Measurements from ENCODE around the gene CCDC85C.

CCDC85C gene

DNA sequence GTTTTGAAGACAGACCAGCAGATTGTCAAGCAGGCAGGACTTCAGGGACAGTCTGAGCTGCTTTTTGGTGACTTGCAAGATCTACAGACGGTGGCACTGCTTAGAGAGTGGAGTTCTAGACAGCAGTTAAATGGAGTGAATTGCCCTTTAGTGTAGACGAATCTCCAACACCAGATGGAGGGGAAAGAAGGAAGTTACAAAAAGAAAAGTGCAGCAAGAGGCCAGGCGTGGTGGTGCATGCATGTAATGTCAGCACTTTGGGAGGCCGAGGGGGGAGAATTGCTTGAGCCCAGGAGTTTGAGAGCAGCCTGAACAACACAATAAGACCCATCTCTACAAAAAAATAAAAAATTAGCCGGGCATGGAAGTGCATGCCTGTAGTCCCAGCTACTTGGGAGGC, 32.5 kb upstream of the CCDC85C start:
- no peaks in the 10 kb centered on the region for H3K4me1 Mint-ChIP-seq (ENCODE audit: low read depth)
- no peaks in the 10 kb centered on the region for H3K36me3 Mint-ChIP-seq (ENCODE audit: low read depth)
- H3K27ac Mint-ChIP-seq = no peak overlapping the region
- no peaks in the 10 kb centered on the region for H3K27me3 Mint-ChIP-seq
- no peak overlapping the region for H3K4me3 Mint-ChIP-seq
- no peaks in the 10 kb centered on the region for H3K9me3 Mint-ChIP-seq
- no peak for DNase-seq

DNA sequence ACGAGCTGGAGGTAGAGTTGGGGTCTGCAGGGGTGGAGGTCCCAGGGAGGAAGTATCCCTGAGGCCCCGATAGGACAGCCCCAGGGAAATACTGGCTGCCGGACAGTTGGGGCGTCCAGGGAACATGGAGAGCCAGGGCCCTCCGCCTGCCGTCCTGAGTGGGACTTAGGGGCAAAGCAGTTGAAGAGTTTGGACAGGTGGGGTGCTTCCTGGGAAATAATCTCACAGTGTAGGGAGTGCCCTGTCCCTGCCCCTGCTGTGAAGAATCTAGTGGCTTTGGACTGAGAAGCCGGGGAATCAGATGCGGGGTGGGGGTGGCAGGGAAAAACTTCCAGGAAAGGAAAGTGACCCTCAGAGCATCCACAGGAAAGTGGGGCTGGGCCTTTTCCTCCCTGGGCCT, 31.1 kb upstream of the CCDC85C start:
- no peak overlapping the region for H3K27ac Mint-ChIP-seq
- H3K4me3 Mint-ChIP-seq = no peak overlapping the region
- H3K9me3 Mint-ChIP-seq = no peaks in the 10 kb centered on the region
- no peaks in the 10 kb centered on the region for H3K36me3 Mint-ChIP-seq (ENCODE audit: low read depth)
- no peaks in the 10 kb centered on the region for H3K4me1 Mint-ChIP-seq (ENCODE audit: low read depth)
- H3K27me3 Mint-ChIP-seq = no peaks in the 10 kb centered on the region
- DNase-seq = no peak

DNA sequence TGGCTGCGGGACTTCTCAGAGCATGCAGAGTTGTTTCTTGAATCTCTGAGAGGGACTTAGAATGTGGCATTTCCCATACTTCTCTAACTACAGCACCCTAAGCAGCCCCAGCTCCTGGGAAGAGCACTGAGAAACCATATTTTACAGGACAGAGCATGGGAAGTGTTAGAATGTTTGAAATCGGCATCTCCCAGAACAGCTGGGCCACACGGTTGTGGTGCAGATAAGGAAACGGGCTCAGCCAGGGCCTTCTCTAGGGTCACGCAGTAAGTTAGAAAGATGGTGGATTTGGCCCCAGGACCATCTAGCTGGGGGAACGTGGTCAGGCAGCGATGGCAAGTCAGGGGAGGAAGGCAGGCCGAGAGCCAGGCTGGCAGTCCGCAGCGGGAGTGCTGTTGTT, 30.4 kb upstream of the CCDC85C start:
- H3K27me3 Mint-ChIP-seq = no peaks in the 10 kb centered on the region
- DNase-seq = no peak
- no peak overlapping the region for H3K4me3 Mint-ChIP-seq
- no peaks in the 10 kb centered on the region for H3K36me3 Mint-ChIP-seq (ENCODE audit: low read depth)
- no peaks in the 10 kb centered on the region for H3K4me1 Mint-ChIP-seq (ENCODE audit: low read depth)
- no peaks in the 10 kb centered on the region for H3K9me3 Mint-ChIP-seq
- no peak overlapping the region for H3K27ac Mint-ChIP-seq

DNA sequence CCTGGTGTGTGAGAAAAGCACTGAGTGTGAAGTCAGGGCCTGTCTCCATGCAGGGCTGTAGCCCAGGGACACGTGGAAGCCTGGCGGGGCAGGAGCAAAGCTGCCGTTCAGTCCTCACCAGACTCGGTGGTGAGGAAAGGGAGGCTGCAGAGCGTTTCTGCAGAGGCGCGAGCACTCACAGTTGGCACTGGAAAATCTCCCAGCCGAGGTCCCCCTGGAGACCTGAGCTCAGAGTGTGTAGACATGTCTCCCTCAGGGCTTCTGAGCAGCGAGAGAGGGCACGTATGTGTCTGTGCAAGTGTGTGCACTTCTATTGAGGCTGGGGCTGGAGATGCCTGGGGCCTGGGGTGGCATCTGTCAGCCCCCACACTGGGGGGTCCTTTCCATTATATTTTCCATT, 29.9 kb upstream of the CCDC85C start:
- Mint-ChIP-seq H3K36me3 (ENCODE audit: low read depth) (no peaks in the 10 kb centered on the region), H3K27ac (no peak overlapping the region), H3K4me3 (no peak overlapping the region), H3K27me3 (peaks cover 2% of the 10 kb centered on the region), H3K9me3 (no peaks in the 10 kb centered on the region), H3K4me1 (ENCODE audit: low read depth) (peaks cover 2% of the 10 kb centered on the region)
- DNase-seq = no peak

DNA sequence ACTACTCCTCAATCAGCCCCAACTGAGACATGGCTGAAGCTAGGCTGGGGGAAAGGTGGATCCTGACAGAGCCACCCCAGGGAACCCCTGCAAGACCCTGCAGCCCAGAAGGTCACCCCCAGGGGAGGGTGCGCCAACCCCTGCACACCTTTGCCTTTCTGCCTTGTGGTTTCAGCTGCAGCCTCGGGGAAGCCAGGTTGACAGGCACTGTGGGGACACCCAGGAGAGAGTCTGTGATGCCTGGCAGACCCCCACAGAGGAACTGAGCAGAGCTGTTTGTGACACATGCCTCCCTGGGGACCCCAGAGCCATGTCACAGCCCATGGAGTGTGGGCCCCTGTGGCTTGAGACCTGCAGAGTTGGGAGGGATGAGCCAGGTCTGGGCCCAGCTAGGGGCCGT, 29.1 kb upstream of the CCDC85C start:
- no peaks in the 10 kb centered on the region for H3K36me3 Mint-ChIP-seq (ENCODE audit: low read depth)
- H3K27me3 Mint-ChIP-seq = peaks cover 5% of the 10 kb centered on the region
- H3K4me1 Mint-ChIP-seq (ENCODE audit: low read depth) = peaks cover 5% of the 10 kb centered on the region
- DNase-seq = no peak
- no peaks in the 10 kb centered on the region for H3K9me3 Mint-ChIP-seq
- H3K27ac Mint-ChIP-seq = no peak overlapping the region
- H3K4me3 Mint-ChIP-seq = no peak overlapping the region

DNA sequence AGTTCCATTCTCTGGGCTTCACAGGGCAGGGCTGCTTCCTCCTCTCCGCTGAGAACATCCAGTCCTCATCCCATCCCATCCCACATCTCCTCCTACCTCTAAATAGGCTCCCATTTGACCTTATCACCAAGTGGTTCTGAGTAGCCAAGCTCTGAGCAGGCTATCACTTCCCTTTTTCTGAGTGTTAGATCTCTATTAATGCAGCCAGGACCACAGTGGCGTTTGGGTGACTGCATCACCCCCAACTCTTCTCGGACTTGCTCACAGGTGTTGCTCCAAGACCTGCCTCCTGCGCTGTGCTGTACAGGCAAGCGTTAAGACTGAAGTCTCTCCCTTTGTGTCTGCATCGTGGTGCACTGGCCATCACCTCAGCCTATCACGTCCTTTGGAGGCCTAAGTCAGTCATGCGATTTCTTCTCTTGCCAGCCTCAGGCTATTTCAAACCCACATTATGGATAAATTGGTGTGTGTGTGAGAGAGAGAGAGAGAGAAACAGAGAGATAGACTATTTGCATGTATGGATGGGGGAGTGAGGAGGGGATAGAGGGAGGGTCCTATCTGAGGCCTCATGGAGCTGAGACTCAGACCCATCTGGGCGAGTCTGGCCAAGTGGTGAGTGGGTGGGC, 28.5 kb upstream of the CCDC85C start:
- Mint-ChIP-seq H3K27ac (no peak overlapping the region), H3K36me3 (ENCODE audit: low read depth) (no peaks in the 10 kb centered on the region), H3K4me1 (ENCODE audit: low read depth) (peaks cover 7% of the 10 kb centered on the region), H3K9me3 (no peaks in the 10 kb centered on the region), H3K4me3 (no peak overlapping the region), H3K27me3 (peaks cover 9% of the 10 kb centered on the region)
- no peak for DNase-seq

DNA sequence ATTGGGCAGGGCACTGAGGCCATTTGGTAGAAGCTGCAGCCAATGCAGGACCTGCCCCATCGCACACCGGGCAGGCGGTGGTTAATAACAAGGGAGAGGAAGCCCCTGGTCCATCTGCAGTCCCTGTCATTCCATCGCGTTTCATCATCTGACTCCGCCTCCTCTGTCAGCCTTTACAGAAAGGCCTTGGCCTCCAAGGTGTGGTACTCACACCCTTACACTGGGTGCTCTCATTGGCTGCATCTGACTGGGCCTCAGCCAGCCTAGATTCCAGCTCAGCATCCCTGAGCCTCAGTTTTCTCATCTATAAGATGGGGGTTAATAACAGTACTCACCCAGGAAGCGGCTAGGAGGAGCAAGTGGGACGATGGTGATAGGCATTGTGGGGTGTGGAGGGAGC, 26.2 kb upstream of the CCDC85C start:
- Mint-ChIP-seq H3K36me3 (ENCODE audit: low read depth) (no peaks in the 10 kb centered on the region), H3K4me3 (no peak overlapping the region), H3K9me3 (no peaks in the 10 kb centered on the region), H3K4me1 (ENCODE audit: low read depth) (peaks cover 7% of the 10 kb centered on the region), H3K27me3 (peaks cover 17% of the 10 kb centered on the region), H3K27ac (no peak overlapping the region)
- no peak for DNase-seq

DNA sequence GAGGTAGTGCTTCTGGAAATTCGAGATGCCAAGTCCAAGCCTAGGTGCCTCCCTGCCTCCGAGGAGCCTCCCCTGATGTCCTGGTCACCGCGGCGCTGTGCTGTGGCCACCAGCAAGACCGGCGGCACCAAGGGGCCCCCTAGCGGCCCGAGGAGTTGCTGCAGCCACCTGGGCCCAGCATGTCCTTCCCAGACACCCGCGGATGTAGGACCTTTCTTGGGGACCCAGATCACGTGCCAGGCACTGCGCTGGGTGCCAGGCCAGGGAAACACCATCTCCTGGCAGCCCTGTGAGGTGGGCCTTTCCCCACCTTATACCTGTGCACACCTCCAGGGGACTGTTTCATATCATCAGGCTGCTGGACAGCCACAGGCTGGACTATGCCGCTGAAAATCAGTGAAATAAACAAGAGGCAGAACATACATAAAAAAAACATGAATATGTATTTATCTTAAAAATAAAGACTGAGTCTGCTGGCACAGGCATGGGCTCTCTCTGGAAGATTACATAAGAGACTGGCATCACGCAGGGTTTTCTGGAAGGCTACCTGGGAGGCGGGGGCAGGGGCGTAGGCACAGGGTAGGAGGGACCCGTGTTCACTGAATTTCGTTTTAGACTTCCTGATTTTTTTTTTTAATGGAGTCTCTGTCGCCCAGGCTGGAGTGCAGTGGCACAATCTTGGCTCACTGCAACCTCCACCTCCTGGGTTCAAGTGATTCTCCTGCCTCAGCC, 25.0 kb upstream of the CCDC85C start:
- H3K4me3 Mint-ChIP-seq = no peak overlapping the region
- H3K27me3 Mint-ChIP-seq = peaks cover 26% of the 10 kb centered on the region
- no peak overlapping the region for H3K27ac Mint-ChIP-seq
- H3K36me3 Mint-ChIP-seq (ENCODE audit: low read depth) = no peaks in the 10 kb centered on the region
- no peaks in the 10 kb centered on the region for H3K9me3 Mint-ChIP-seq
- peaks cover 7% of the 10 kb centered on the region for H3K4me1 Mint-ChIP-seq (ENCODE audit: low read depth)
- DNase-seq = peak; percentile 77

DNA sequence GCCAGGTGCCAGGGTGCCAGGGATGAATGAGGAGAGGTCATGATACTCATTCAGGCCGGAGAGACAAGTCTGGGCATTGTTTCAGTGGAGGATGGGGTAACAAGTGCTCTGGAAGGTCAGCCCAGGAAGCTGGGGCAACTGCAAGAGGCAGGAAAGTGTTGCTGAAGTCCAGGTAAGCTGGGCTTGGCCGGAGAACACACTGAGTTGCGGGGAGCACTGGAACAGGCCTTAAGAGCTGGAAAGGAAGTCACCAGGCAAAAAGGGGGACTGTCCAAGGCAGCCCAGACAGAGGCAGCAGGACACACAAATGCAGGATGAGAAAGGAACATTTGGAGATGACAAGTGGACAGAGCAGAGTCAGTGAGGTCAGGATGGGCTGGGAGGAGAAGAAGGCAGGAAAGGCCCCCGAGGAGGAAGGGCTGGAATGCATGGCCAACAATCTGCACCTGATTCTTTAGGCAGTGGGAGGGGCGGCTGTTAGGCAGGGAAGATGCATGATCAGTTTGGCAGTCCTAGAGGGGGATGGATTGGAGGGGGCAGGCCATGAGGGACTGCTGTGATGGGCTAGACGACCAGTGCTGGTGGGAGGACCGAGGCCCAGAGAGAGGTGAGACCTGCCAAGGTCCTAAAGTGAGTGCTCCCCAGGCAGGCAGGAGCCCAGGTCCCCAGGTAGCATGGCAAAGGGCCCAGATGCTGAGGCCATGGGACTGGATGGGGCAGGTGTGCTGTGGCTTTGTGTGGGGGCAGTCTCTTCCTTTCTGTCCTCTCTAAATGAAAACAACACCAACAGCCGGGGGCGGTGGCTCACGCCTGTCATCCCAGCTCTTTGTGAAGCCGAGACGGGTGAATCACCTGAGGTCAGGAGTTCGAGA, 23.7 kb upstream of the CCDC85C start:
- Mint-ChIP-seq H3K4me3 (no peak overlapping the region), H3K9me3 (no peaks in the 10 kb centered on the region), H3K27me3 (peaks cover 37% of the 10 kb centered on the region), H3K36me3 (ENCODE audit: low read depth) (no peaks in the 10 kb centered on the region), H3K27ac (no peak overlapping the region), H3K4me1 (ENCODE audit: low read depth) (peaks cover 7% of the 10 kb centered on the region)
- no peak for DNase-seq

DNA sequence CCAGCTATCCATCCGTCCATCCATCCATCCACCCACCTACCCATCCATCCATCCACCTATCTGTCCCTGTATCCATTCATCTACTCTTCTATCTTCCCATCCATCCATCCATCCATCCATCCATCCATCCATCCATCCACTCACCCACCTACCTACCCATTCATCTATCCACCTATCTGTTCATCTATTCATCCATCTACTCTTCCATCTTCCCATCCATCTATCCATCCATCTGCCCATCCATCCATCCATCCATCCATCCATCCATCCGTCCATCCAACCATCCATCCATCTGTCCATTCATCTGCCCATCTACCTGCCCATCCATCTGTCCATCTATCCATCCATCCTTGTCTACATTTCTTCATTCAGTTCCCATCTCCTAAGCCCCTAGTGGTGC, 23.1 kb upstream of the CCDC85C start:
- no peaks in the 10 kb centered on the region for H3K36me3 Mint-ChIP-seq (ENCODE audit: low read depth)
- DNase-seq = no peak
- no peaks in the 10 kb centered on the region for H3K9me3 Mint-ChIP-seq
- H3K4me3 Mint-ChIP-seq = no peak overlapping the region
- peaks cover 7% of the 10 kb centered on the region for H3K4me1 Mint-ChIP-seq (ENCODE audit: low read depth)
- H3K27ac Mint-ChIP-seq = no peak overlapping the region
- H3K27me3 Mint-ChIP-seq = peaks cover 44% of the 10 kb centered on the region

DNA sequence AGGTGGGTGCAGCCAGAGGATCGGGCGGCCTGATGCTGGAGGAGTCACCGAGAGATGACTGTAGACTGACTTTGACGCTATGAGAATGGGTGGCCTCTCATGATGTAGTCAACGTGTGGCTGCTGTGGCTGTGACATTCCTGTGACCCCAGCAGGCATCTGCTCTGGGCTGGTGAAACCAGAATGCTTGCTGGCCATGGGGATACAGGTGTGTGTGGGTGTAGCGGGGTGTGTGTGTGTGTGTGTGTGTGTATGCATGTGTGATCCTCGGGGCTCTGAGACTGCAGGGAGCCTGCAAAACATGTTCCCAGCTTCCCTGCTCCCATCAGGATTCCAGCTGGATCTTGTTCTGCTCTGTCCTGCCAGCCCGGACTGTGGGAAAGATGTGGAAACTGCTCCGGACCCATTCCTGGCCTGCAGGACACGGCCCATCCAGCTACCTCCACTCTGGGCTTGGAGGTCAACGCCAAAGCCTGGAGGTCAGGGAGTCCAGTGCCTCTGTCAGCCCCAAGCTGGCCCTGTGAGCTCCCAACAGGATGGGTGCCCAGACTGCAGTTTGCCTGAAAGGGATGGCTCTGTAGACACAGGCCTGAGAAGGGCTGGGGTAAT, 22.1 kb upstream of the CCDC85C start:
- Mint-ChIP-seq H3K27ac (no peak overlapping the region), H3K4me3 (no peak overlapping the region), H3K9me3 (no peaks in the 10 kb centered on the region), H3K36me3 (ENCODE audit: low read depth) (no peaks in the 10 kb centered on the region), H3K4me1 (ENCODE audit: low read depth) (peaks cover 7% of the 10 kb centered on the region), H3K27me3 (peaks cover 50% of the 10 kb centered on the region)
- no peak for DNase-seq

DNA sequence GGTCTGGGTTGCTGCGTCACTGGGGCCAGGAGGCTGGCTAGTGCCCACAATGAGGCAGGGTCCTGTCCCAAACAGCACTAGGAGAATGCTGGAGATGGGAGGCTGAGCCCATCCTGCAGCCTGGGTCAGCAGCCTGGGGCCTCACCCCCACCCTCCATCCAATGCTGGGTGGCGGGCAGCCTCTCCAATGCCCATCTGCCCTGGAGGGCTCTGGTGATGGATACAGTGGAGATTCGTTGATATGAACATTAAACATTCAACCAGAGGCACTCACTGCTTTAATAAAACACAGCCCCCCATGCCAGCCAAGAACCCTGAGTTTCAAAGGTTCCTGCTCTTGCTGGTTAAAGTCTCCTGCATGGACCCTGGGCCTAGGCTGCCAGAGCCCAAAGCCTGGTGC, 21.5 kb upstream of the CCDC85C start:
- H3K27ac Mint-ChIP-seq = no peak overlapping the region
- DNase-seq = no peak
- no peaks in the 10 kb centered on the region for H3K9me3 Mint-ChIP-seq
- no peaks in the 10 kb centered on the region for H3K36me3 Mint-ChIP-seq (ENCODE audit: low read depth)
- no peak overlapping the region for H3K4me3 Mint-ChIP-seq
- peaks cover 56% of the 10 kb centered on the region for H3K27me3 Mint-ChIP-seq
- H3K4me1 Mint-ChIP-seq (ENCODE audit: low read depth) = peaks cover 7% of the 10 kb centered on the region

DNA sequence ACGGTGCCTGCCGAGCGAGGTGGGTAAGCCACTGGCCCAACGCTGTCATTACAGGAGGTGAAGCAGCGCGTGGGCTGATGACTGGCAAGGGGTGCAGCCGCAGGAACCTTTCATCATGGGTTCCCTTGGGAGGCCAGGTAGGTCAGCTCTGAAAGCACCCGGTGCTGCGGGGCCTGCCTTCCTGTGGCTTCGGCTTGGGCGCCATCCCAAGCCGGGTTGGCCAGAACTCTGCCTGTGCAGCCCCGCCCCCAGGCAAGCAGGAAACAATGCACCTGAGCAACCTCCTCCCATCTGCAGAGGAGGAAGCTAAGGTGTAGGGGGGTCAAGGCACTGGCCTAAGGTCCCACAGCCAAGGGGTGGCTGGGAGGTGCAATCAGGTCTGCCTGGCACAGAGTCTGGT, 21.0 kb upstream of the CCDC85C start:
- Mint-ChIP-seq H3K4me1 (ENCODE audit: low read depth) (peaks cover 7% of the 10 kb centered on the region), H3K27ac (no peak overlapping the region), H3K27me3 (peaks cover 56% of the 10 kb centered on the region), H3K4me3 (no peak overlapping the region), H3K9me3 (no peaks in the 10 kb centered on the region), H3K36me3 (ENCODE audit: low read depth) (no peaks in the 10 kb centered on the region)
- no peak for DNase-seq

DNA sequence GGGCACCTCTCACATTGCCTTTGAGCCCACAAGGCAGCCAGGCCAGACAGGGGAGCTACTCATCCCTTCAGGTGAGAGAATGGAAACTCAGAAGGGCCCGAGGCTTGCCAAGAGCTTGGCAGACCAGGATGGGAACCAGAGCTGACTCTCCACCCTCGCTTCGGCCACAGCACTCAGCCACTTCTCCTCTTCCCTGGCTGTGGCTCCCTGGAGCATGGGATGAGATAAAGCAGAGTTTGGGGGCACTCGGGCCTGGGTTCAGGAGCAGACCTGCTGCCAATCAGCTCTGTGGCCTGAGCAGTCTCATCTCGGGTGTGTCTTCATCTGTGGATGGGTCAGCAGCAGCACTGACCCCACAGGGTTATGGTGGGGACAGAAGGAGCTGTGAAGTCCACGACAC, 20.0 kb upstream of the CCDC85C start:
- no peaks in the 10 kb centered on the region for H3K36me3 Mint-ChIP-seq (ENCODE audit: low read depth)
- no peaks in the 10 kb centered on the region for H3K9me3 Mint-ChIP-seq
- DNase-seq = no peak
- H3K4me3 Mint-ChIP-seq = no peak overlapping the region
- H3K27me3 Mint-ChIP-seq = peaks cover 63% of the 10 kb centered on the region
- peaks cover 6% of the 10 kb centered on the region for H3K4me1 Mint-ChIP-seq (ENCODE audit: low read depth)
- no peak overlapping the region for H3K27ac Mint-ChIP-seq

DNA sequence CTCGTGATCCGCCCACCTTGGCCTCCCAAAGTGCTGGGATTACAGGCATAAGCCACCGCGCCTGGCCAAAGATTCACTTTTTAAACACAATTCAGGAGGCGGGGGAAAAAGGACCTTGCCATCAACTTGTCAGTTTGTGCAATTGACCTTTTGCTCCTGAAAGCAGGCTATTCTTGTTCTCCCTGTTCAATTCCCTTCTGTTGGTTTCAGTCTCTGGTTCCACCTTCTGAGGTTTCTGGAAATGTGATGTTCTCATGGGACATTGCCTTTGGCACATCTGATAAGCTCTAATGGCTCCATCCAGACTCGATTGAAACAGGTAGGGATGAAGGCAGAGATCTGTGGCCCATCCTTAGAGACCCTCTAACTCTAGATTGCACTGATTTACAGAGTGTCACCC, 17.9 kb upstream of the CCDC85C start:
- no peaks in the 10 kb centered on the region for H3K9me3 Mint-ChIP-seq
- H3K27me3 Mint-ChIP-seq = peaks cover 64% of the 10 kb centered on the region
- H3K4me1 Mint-ChIP-seq (ENCODE audit: low read depth) = no peaks in the 10 kb centered on the region
- no peaks in the 10 kb centered on the region for H3K36me3 Mint-ChIP-seq (ENCODE audit: low read depth)
- H3K27ac Mint-ChIP-seq = no peak overlapping the region
- no peak overlapping the region for H3K4me3 Mint-ChIP-seq
- no peak for DNase-seq
